A549 (cell line): ENCODE data around the gene MYADM. TPM values are rescaled to one million over a fixed set of nuclear protein-coding genes. Genes with fewer than 3 reads are reported as not detected.
A peak's percentile ranks its signal among the peaks of the same experiment; 100 is the strongest.

ENCODE experiments used
- ATAC-seq, 2 experiments: fragments of 200-7000 bp in 1 of 2; fragments of >200 bp in 1 of 2; cut with Nextera tagmentation in 1 of 2; cut with Tn5 transposase in 1 of 2; 3 replicates each; pipeline versions ENCODE4 v1.8.0 to v1.9.1; 2018 to 2020; ENCODE audit warnings: mild to moderate bottlenecking in 1 of 2, moderate library complexity in 1 of 2
- CTCF ChIA-PET: fragments of 300-600 bp; sonication (Branson Sonifier 250); formaldehyde crosslinking; extraction: SDS; loops from one replicate; lab custom pipeline; 2021; ENCODE audit warnings: antibody characterized with exemption, inconsistent platforms; lab: Yijun Ruan, JAX
- POLR2A ChIA-PET: fragments of 350-600 bp; formaldehyde crosslinking; extraction: SDS; loops from one replicate; lab custom pipeline; 2021; ENCODE audit warnings: antibody characterized with exemption, inconsistent platforms; lab: Yijun Ruan, JAX
- DNase-seq, 2 experiments: peaks; one replicate each; pipeline versions ENCODE4 v3.0.0 to v3.0.0-alpha.2; 2011 to 2016; ENCODE audit warnings: low read depth in 1 of 2, low spot score in 1 of 2
- FAIRE-seq: peaks from 2 replicates; lab custom pipeline; 2011; peaks lifted over from hg19 to GRCh38; lab: Jason Lieb, UNC
- H3K27ac ChIP-seq, 2 experiments: fragments of >200 bp; sonication (Bioruptor Twin); formaldehyde crosslinking; 3 replicates each; pipeline ENCODE4 v1.5.1; 2016 to 2017
- H3K4me1 ChIP-seq: fragments of >200 bp; sonication (Bioruptor Twin); formaldehyde crosslinking; 3 replicates; pipeline ENCODE4 v1.6.1; 2016
- H3K4me2 ChIP-seq: fragments of >200 bp; sonication (Bioruptor Twin); formaldehyde crosslinking; 3 replicates; pipeline ENCODE4 v1.6.1; 2016
- H3K4me3 ChIP-seq: fragments of >200 bp; sonication (Bioruptor Twin); formaldehyde crosslinking; 3 replicates; pipeline ENCODE4 v1.5.1; 2016
- H3K9me3 ChIP-seq: fragments of >200 bp; sonication (Bioruptor Twin); formaldehyde crosslinking; 3 replicates; pipeline ENCODE4 v1.6.1; 2016
- EHMT2 ChIP-seq: fragments of 200-600 bp; sonication (generic); IDR thresholded peaks from 2 replicates; pipeline ENCODE4 v1.6.1; 2016; ENCODE audit warnings: antibody characterized with exemption, low read depth, mild to moderate bottlenecking, moderate library complexity
- FOSL2 ChIP-seq, 2 experiments: fragments of 450-650 bp in 1 of 2; fragments of >200 bp in 1 of 2; sonication (Bioruptor Twin) in 1 of 2; formaldehyde crosslinking; IDR thresholded peaks; 2 replicates each; pipeline versions ENCODE4 v1.5.0 to v1.6.1; 2016 to 2020; ENCODE audit warnings: mild to moderate bottlenecking in 1 of 2, moderate library complexity in 1 of 2
- HOXA7 ChIP-seq: fragments of 250-450 bp; sonication (Bioruptor Pico); IDR thresholded peaks from 2 replicates; pipeline ENCODE4 v1.5.0; 2020; ENCODE audit warnings: mild to moderate bottlenecking, moderate library complexity
- HOXB13 ChIP-seq: fragments of 250-450 bp; sonication (Bioruptor Pico); IDR thresholded peaks from 2 replicates; pipeline ENCODE4 v1.5.0; 2020; ENCODE audit warnings: low read depth, mild to moderate bottlenecking, moderate library complexity
- MAFK ChIP-seq: fragments of 450-650 bp; IDR thresholded peaks from 2 replicates; pipeline ENCODE4 v1.6.1; 2014; ENCODE audit not compliant: partially characterized antibody
- POLR2A ChIP-seq: IDR thresholded peaks from 2 replicates; pipeline ENCODE4 v1.6.1; 2012; ENCODE audit warnings: mild to moderate bottlenecking, low read length
- RAD21 ChIP-seq, 2 experiments: fragments of >200 bp in 1 of 2; sonication (Bioruptor Twin) in 1 of 2; formaldehyde crosslinking in 1 of 2; IDR thresholded peaks in 1 of 2; conservative IDR thresholded peaks in 1 of 2; 2 replicates in 1 of 2; 3 replicates in 1 of 2; pipeline ENCODE4 v1.6.1; 2012 to 2018; ENCODE audit warnings: inconsistent platforms in 1 of 2
- ZSCAN20 ChIP-seq: fragments of 250-450 bp; sonication (Bioruptor Pico); IDR thresholded peaks from 2 replicates; pipeline ENCODE4 v1.8.0; 2022; ENCODE audit warnings: mild to moderate bottlenecking, moderate library complexity
- WGBS: methylation state at CpG from one replicate; pipeline ENCODE4 v1.1.6; 2017; ENCODE audit errors: missing lambda C conversion rate; 5-methylcytosine and 5-hydroxymethylcytosine counted together
- polyA plus RNA-seq, 4 experiments: library from polyadenylated mRNA; depleted of rRNA in 3 of 4; stranded (reverse); fragments of >200 nt; fragmentation: RNase III in 1 of 4; extraction: RNeasy Plus Mini Kit Qiagen cat#74134 plus additional on column Dnase treatment in 1 of 4; gene quantifications; 2 replicates in 3 of 4; 3 replicates in 1 of 4; pipeline ENCODE4 v1.2.3, GENCODE V29; 2011 to 2017
- TF ChIP-seq, protein P1 (sequence below): fragments of >200 bp; sonication (Bioruptor Twin); formaldehyde crosslinking; IDR thresholded peaks from 2 replicates; pipeline ENCODE4 v1.6.1; 2016
- TF ChIP-seq, protein P2 (sequence below): fragments of 200-600 bp; sonication (generic); IDR thresholded peaks from 2 replicates; pipeline ENCODE4 v1.6.1; 2016; ENCODE audit warnings: antibody characterized with exemption, mild to moderate bottlenecking, moderate library complexity
- TF ChIP-seq, protein P3 (sequence below): fragments of 250-450 bp; sonication (Bioruptor Pico); IDR thresholded peaks from 2 replicates; pipeline ENCODE4 v1.5.0; 2021; ENCODE audit warnings: mild to moderate bottlenecking, moderate library complexity, borderline replicate concordance

MYADM gene
- polyA plus RNA-seq, 2 of the 4 experiments (the other 2 are of a cell fraction) = 37.7 to 90.7 TPM

DNA sequence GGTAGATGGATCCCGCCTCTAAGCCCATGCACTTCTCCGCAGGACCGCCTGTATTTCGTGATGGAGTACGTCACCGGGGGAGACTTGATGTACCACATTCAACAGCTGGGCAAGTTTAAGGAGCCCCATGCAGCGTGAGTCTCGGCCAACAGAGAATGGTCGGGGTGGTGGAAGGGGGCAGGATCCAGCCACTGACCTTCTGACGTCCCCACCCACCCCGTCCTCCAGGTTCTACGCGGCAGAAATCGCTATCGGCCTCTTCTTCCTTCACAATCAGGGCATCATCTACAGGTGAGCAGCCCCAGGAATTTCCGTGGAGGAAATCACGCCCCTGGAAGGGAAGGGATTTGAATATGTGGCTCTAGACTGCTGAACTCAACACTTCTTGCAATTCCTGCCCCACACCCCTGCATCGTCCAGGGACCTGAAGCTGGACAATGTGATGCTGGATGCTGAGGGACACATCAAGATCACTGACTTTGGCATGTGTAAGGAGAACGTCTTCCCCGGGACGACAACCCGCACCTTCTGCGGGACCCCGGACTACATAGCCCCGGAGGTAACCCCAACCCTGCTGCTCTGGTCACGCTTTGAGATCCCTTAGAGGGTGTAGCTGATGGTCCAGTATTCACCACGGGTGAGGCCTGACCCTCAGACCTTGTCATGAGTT is 32.6 kb downstream of the MYADM start:
- TF ChIP-seq RAD21 (conservative IDR thresholded peaks at IDR 0.05 in 1 of 2, IDR thresholded peaks at IDR 0.05 in 1 of 2) (no peak), ZSCAN20 (CRISPR knock-in tag) (no peak), POLR2A (no peak), HOXA7 (CRISPR knock-in tag) (no peak)
- TF ChIP-seq, protein P1, sequence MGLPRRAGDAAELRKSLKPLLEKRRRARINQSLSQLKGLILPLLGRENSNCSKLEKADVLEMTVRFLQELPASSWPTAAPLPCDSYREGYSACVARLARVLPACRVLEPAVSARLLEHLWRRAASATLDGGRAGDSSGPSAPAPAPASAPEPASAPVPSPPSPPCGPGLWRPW = no peak
- TF ChIP-seq, all 56 proteins: peak for 0
- CTCF ChIA-PET = interaction anchor here (0.6 to 7.2 kb wide), 8 partner anchors 7 to 244 kb away, joined by 3 to 62 read pairs (median 3); partner anchors contain the start of gene CACNG7
- no peak for ATAC-seq

DNA sequence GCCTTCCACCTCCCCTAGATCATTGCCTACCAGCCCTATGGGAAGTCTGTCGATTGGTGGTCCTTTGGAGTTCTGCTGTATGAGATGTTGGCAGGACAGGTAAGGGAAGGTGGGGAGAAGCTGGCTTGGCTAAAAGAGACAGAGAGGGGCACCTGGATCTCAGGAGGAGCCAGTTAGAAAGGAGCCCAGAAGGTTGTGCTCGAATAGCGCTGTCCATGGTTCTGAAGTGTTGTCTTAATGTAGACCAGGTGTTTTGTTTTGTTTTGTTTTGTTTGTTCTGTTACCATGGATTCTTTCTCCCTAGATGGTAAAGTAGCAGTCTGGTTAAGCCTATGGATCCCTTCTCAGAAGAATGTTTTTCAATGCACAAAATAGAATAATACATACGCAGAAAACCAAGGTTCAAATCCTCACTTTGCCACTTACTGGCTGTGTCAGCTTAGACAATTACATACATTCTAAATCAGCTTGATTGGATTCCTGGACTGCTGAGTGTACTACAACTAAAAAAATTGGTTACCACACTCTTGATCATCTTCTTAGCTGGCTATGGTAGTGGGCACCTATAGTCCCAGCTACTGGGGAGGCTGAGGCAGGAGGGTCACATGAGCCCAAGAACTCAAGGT is 35.5 kb downstream of the MYADM start:
- no peak overlapping the region for H3K4me3 ChIP-seq
- 50% methylated on average over 4 of the region's 4 CpGs for WGBS
- H3K4me1 ChIP-seq = peaks cover 35% of the 10 kb centered on the region
- H3K9me3 ChIP-seq = no peaks in the 10 kb centered on the region
- ChIA-PET POLR2A (no interaction called here), CTCF (interaction anchor here (0.7 to 7.2 kb wide), 10 partner anchors 8 to 128 kb away, joined by 3 to 62 read pairs (median 4); no protein-coding TSS in a partner anchor)
- TF ChIP-seq, protein P2, sequence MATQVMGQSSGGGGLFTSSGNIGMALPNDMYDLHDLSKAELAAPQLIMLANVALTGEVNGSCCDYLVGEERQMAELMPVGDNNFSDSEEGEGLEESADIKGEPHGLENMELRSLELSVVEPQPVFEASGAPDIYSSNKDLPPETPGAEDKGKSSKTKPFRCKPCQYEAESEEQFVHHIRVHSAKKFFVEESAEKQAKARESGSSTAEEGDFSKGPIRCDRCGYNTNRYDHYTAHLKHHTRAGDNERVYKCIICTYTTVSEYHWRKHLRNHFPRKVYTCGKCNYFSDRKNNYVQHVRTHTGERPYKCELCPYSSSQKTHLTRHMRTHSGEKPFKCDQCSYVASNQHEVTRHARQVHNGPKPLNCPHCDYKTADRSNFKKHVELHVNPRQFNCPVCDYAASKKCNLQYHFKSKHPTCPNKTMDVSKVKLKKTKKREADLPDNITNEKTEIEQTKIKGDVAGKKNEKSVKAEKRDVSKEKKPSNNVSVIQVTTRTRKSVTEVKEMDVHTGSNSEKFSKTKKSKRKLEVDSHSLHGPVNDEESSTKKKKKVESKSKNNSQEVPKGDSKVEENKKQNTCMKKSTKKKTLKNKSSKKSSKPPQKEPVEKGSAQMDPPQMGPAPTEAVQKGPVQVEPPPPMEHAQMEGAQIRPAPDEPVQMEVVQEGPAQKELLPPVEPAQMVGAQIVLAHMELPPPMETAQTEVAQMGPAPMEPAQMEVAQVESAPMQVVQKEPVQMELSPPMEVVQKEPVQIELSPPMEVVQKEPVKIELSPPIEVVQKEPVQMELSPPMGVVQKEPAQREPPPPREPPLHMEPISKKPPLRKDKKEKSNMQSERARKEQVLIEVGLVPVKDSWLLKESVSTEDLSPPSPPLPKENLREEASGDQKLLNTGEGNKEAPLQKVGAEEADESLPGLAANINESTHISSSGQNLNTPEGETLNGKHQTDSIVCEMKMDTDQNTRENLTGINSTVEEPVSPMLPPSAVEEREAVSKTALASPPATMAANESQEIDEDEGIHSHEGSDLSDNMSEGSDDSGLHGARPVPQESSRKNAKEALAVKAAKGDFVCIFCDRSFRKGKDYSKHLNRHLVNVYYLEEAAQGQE = peak; percentile 97
- TF ChIP-seq, protein P3, sequence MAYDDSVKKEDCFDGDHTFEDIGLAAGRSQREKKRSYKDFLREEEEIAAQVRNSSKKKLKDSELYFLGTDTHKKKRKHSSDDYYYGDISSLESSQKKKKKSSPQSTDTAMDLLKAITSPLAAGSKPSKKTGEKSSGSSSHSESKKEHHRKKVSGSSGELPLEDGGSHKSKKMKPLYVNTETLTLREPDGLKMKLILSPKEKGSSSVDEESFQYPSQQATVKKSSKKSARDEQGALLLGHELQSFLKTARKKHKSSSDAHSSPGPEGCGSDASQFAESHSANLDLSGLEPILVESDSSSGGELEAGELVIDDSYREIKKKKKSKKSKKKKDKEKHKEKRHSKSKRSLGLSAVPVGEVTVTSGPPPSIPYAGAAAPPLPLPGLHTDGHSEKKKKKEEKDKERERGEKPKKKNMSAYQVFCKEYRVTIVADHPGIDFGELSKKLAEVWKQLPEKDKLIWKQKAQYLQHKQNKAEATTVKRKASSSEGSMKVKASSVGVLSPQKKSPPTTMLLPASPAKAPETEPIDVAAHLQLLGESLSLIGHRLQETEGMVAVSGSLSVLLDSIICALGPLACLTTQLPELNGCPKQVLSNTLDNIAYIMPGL (CRISPR knock-in tag) = no peak
- TF ChIP-seq EHMT2 = peak; percentile 91
- TF ChIP-seq HOXB13 (CRISPR knock-in tag) = 0 out of 2 replicates have a peak, but pooled peaks have one; percentile 43
- H3K4me2 ChIP-seq = no peak overlapping the region
- DNase-seq (peak in 1 of 2 experiments; percentile 64), FAIRE-seq (peak; percentile 76), ATAC-seq (no peak)
- H3K27ac ChIP-seq = no peak overlapping the region

More for the DNA sequence above, 32.6 kb downstream of the MYADM start:
- POLR2A ChIA-PET = no interaction called here
- no peak overlapping the region for H3K27ac ChIP-seq
- no peaks in the 10 kb centered on the region for H3K9me3 ChIP-seq
- 88% methylated on average over 27 of the region's 27 CpGs for WGBS
- no peak overlapping the region for H3K4me2 ChIP-seq
- H3K4me1 ChIP-seq = peaks cover 18% of the 10 kb centered on the region; the same call in 2 of the 3 replicates
- FAIRE-seq (no peak), DNase-seq (no peak)
- H3K4me3 ChIP-seq = no peak overlapping the region

DNA sequence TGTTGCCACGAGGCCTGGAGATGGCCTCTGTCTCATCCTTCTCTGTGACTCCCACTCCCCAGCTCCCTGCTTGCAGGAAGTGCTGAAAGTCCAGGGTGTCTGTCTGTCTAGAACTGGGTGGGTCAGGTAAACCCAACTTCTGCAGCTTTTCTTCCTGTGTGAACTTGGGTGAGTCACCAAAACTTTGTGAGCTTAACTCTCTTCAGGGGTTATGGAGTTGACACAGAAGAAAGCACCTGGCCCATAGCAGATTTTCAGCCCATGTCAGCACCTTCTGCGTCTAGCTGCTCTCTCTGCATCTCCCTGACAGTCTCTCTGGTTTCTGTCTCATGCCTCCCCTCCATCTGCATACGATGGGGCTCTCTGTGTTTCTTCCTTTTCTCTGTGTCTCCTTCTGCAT is 37.2 kb downstream of the MYADM start:
- H3K4me3 ChIP-seq = no peak overlapping the region
- POLR2A ChIA-PET = interaction anchor here (1.0 kb wide), 1 partner anchor 75 kb away, joined by 4 read pairs; no protein-coding TSS in a partner anchor
- DNase-seq = no peak
- WGBS = 24% methylated on average over 3 of the region's 3 CpGs
- no peaks in the 10 kb centered on the region for H3K9me3 ChIP-seq
- H3K27ac ChIP-seq = no peak overlapping the region
- peaks cover 37% of the 10 kb centered on the region for H3K4me1 ChIP-seq
- CTCF ChIA-PET = interaction anchor here (0.7 to 7.2 kb wide), 12 partner anchors 9 to 475 kb away, joined by 3 to 62 read pairs (median 4); no protein-coding TSS in a partner anchor
- no peak overlapping the region for H3K4me2 ChIP-seq
- no peak for FAIRE-seq
- no peak for ATAC-seq
- TF ChIP-seq, protein P2 = no peak
- TF ChIP-seq MAFK (peak; percentile 50), FOSL2 (IDR thresholded peaks at IDR 0.05) (no peak), FOSL2 (CRISPR knock-in tag; IDR thresholded peaks at IDR 0.05) (peak; percentile 39)
- TF ChIP-seq, all 56 proteins: peak for 2
